IPS-18a (cell line): ENCODE results near the gene DIO1.

Experiments
- H3K27ac ChIP-seq: one replicate; pipeline ENCODE4 v1.5.1; 2013; ENCODE audit warnings: low read length
- H3K27me3 ChIP-seq: one replicate; pipeline ENCODE4 v1.6.1; 2013; ENCODE audit warnings: mild to moderate bottlenecking, low read length; ENCODE audit not compliant: control insufficient read depth, insufficient read depth
- H3K36me3 ChIP-seq: one replicate; pipeline ENCODE4 v1.6.1; 2013; ENCODE audit warnings: low read depth, low read length; ENCODE audit not compliant: control insufficient read depth
- H3K4me1 ChIP-seq: one replicate; pipeline ENCODE4 v1.6.1; 2013; ENCODE audit warnings: low read depth, low read length; ENCODE audit not compliant: control insufficient read depth
- H3K4me3 ChIP-seq: one replicate; pipeline ENCODE4 v1.5.1; 2013; ENCODE audit warnings: low read length
- H3K9ac ChIP-seq: one replicate; pipeline ENCODE4 v1.6.1; 2013; ENCODE audit warnings: mild to moderate bottlenecking, low read length, moderate library complexity
- H3K9me3 ChIP-seq: one replicate; pipeline ENCODE4 v1.6.1; 2013; ENCODE audit warnings: low read depth, low read length; ENCODE audit not compliant: control insufficient read depth

Gene DIO1

GRCh38 chr1:53896635-53897229 is 2.7 kb downstream of the DIO1 start:
- no peaks in the 10 kb centered on the region for H3K36me3 ChIP-seq
- no peaks in the 10 kb centered on the region for H3K27me3 ChIP-seq
- no peak overlapping the region for H3K9ac ChIP-seq
- no peak overlapping the region for H3K4me3 ChIP-seq
- H3K27ac ChIP-seq: no peak overlapping the region
- H3K9me3 ChIP-seq: no peaks in the 10 kb centered on the region
- no peaks in the 10 kb centered on the region for H3K4me1 ChIP-seq

- Histone ChIP-seq H3K27ac (no peak overlapping the region), H3K4me3 (no peak overlapping the region), H3K36me3 (no peaks in the 10 kb centered on the region), H3K9ac (no peak overlapping the region), H3K4me1 (no peaks in the 10 kb centered on the region), H3K27me3 (no peaks in the 10 kb centered on the region), H3K9me3 (no peaks in the 10 kb centered on the region)
Measured at GRCh38 chr1:53899206-53899628, 5.2 kb downstream of the DIO1 start.

DNA sequence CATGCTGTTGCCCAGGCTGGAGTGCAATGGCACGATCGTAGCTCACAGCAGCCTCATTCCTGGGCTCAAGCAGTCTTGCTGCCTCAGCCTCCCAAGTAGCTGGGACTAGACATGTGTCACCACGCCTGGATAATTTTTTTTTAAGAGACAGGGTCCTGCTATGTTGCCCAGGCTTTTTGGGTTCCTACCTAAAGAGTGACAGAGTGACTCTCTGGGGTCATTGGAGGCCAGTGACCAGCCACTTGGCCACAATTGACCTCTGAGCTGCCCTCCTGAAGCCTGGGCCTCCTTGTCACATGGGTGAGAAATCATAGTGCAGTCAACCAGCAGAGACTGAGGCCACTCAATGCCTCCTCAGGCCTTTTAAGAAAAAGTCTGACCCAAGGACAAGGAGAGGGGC is 5.7 kb downstream of the DIO1 start:
- Histone ChIP-seq H3K9ac (no peak overlapping the region), H3K4me1 (no peaks in the 10 kb centered on the region), H3K4me3 (no peak overlapping the region), H3K36me3 (no peaks in the 10 kb centered on the region), H3K27ac (no peak overlapping the region), H3K27me3 (no peaks in the 10 kb centered on the region), H3K9me3 (no peaks in the 10 kb centered on the region)

DNA sequence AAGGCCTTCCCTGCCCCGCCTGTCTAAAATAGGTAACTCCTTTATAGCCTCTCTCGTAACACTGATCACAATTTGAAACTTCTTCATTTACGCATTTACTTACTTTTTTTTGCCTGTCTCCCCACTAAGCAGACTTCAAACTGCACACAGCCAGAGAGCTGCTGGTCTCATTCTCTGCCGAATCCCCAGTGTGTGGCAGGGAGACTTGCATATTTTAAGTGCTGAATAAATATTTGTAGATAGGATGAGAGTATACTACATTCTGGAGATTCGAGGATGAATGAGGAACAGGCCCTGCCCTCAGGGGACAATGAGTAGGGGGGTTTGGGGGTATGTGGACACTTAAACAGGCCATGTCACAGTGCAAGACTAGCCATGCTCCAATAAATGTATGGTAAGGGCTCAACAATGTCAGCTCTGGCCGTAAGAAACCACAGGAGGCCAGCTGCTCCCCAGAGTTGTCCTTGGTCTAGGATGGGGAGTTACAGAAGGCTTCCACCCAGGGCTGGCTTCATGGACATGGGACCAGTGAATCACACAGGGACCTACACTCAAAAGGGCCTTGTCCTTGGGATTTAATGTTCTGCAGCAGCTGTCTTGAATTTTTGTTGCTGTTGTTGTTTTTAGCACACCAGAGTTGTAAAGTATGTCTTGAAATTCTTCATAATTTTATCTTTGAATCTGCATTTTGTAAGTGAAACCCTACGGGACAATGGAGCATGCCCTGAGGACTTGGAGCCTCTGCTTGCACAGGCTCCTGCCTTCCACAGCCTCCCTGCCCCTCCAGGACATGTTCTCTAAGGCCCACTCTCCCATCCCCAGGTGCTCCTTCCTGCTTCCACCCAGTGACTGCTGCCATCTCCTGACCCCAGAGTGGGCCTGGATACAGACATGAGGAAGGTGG is 8.5 kb downstream of the DIO1 start:
- Histone ChIP-seq H3K9ac (no peak overlapping the region), H3K27me3 (no peaks in the 10 kb centered on the region), H3K27ac (no peak overlapping the region), H3K4me1 (no peaks in the 10 kb centered on the region), H3K36me3 (no peaks in the 10 kb centered on the region), H3K9me3 (no peaks in the 10 kb centered on the region), H3K4me3 (no peak overlapping the region)

GRCh38 chr1:53905509-53905908 is 11.5 kb downstream of the DIO1 start:
- H3K27me3 ChIP-seq: no peaks in the 10 kb centered on the region
- no peaks in the 10 kb centered on the region for H3K4me1 ChIP-seq
- no peak overlapping the region for H3K27ac ChIP-seq
- no peak overlapping the region for H3K9ac ChIP-seq
- no peaks in the 10 kb centered on the region for H3K9me3 ChIP-seq
- no peaks in the 10 kb centered on the region for H3K36me3 ChIP-seq
- no peak overlapping the region for H3K4me3 ChIP-seq

- H3K9me3 ChIP-seq: no peaks in the 10 kb centered on the region
- H3K4me3 ChIP-seq: no peak overlapping the region
- H3K36me3 ChIP-seq: no peaks in the 10 kb centered on the region
- no peaks in the 10 kb centered on the region for H3K4me1 ChIP-seq
- no peaks in the 10 kb centered on the region for H3K27me3 ChIP-seq
- H3K9ac ChIP-seq: no peak overlapping the region
- no peak overlapping the region for H3K27ac ChIP-seq
Measured at GRCh38 chr1:53906121-53906520, 12.1 kb downstream of the DIO1 start.

DNA sequence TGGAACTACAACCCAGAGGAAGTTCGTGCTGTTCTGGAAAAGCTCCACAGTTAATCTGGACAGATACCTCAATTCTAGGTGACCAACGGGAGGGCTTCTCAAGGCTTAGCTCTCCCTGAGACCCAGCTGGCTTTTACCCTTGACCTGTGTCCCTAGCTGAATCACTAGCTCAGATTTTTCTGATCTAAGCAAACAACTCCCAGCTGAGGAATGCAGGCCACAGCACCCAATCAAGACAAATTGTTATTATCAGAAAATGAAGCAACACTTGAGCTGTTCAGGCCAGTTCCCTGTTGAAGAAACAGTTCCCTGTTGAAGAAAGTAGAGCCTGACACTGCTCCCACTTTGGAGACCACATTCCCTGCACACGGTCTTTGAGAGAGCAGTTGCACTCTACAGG is 16.0 kb downstream of the DIO1 start:
- Histone ChIP-seq H3K27me3 (no peaks in the 10 kb centered on the region), H3K27ac (no peak overlapping the region), H3K4me3 (no peak overlapping the region)

DNA sequence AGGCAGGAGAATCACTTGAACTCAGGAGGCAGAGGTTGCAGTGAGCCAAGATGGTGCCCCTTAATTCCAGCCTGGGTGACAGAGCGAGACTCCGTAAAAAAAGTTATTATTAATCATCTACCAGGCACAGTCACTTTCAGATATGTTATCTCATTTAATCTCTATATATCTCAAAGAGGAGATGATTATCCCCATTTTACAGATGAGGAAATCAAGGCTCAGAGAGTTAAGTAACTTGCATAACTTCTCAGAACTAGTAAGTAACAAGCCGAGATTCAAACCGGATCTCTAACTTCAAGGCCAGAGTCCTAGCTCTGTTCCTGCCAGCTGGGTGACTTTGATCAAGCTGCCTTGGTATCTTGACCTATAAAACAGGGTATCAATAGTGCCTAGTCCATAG is 17.5 kb downstream of the DIO1 start:
- H3K4me3 ChIP-seq: no peak overlapping the region
- no peak overlapping the region for H3K27ac ChIP-seq
- peaks cover 22% of the 10 kb centered on the region for H3K4me1 ChIP-seq
- H3K36me3 ChIP-seq: no peaks in the 10 kb centered on the region
- no peaks in the 10 kb centered on the region for H3K9me3 ChIP-seq
- no peaks in the 10 kb centered on the region for H3K27me3 ChIP-seq
- H3K9ac ChIP-seq: no peak overlapping the region

More for the DNA sequence above, 16.0 kb downstream of the DIO1 start:
- Histone ChIP-seq H3K9me3 (no peaks in the 10 kb centered on the region), H3K9ac (no peak overlapping the region), H3K4me1 (peaks cover 21% of the 10 kb centered on the region), H3K36me3 (no peaks in the 10 kb centered on the region)

GRCh38 chr1:53913352-53914033 is 19.5 kb downstream of the DIO1 start:
- Histone ChIP-seq H3K36me3 (no peaks in the 10 kb centered on the region), H3K4me3 (peak overlapping the region; percentile 49), H3K9me3 (no peaks in the 10 kb centered on the region), H3K27ac (peak overlapping the region; percentile 37), H3K27me3 (no peaks in the 10 kb centered on the region), H3K4me1 (peaks cover 22% of the 10 kb centered on the region), H3K9ac (peak overlapping the region; percentile 24)

- H3K9ac ChIP-seq: no peak overlapping the region
- no peaks in the 10 kb centered on the region for H3K36me3 ChIP-seq
- H3K27ac ChIP-seq: no peak overlapping the region
- H3K27me3 ChIP-seq: no peaks in the 10 kb centered on the region
- H3K4me3 ChIP-seq: no peak overlapping the region
- H3K4me1 ChIP-seq: peaks cover 16% of the 10 kb centered on the region
- H3K9me3 ChIP-seq: no peaks in the 10 kb centered on the region
Measured at GRCh38 chr1:53918343-53918742, 24.4 kb downstream of the DIO1 start.

GRCh38 chr1:53919675-53920066 is 25.7 kb downstream of the DIO1 start:
- Histone ChIP-seq H3K36me3 (no peaks in the 10 kb centered on the region), H3K4me1 (peaks cover 4% of the 10 kb centered on the region), H3K27ac (no peak overlapping the region), H3K27me3 (no peaks in the 10 kb centered on the region), H3K9me3 (no peaks in the 10 kb centered on the region), H3K4me3 (no peak overlapping the region), H3K9ac (no peak overlapping the region)
